HepG2 (cell line): ENCODE data around the gene MAFF. TPM values are rescaled to one million over a fixed set of nuclear protein-coding genes. Genes with fewer than 3 reads are reported as not detected.

Experiments used
- AGO2 ChIP-seq: fragments of 200-400 bp; formaldehyde crosslinking; optimal IDR thresholded peaks from 2 replicates; pipeline ENCODE3; 2017; ENCODE audit warnings: mild to moderate bottlenecking, low read depth, low read length, moderate library complexity
- ARNT ChIP-seq: fragments of 450-650 bp; IDR thresholded peaks from 2 replicates; pipeline ENCODE4 v1.6.1; 2017
- CREB1 ChIP-seq, 2 experiments: fragments of 450-650 bp in 1 of 2; IDR thresholded peaks; 2 replicates each; pipeline ENCODE4 v1.6.1; 2016 to 2017; ENCODE audit warnings: control low read depth in 1 of 2, mild to moderate bottlenecking in 1 of 2, missing compliant biosample characterization in 1 of 2, missing genetic modification characterization in 1 of 2
- HIVEP1 ChIP-seq: sonication (generic); formaldehyde crosslinking; IDR thresholded peaks from 2 replicates; pipeline ENCODE4 v1.4.0; 2020; ENCODE audit warnings: mild to moderate bottlenecking, missing genetic modification reagents
- KLF12 ChIP-seq: sonication (generic); formaldehyde crosslinking; IDR thresholded peaks from 2 replicates; pipeline ENCODE4 v1.4.0; 2020; ENCODE audit warnings: missing genetic modification reagents, borderline replicate concordance
- MEF2D ChIP-seq: sonication (generic); formaldehyde crosslinking; IDR thresholded peaks from 2 replicates; pipeline ENCODE4 v1.5.1; 2020; ENCODE audit warnings: mild to moderate bottlenecking, missing genetic modification reagents
- NFE2L1 ChIP-seq: sonication (generic); formaldehyde crosslinking; IDR thresholded peaks from 2 replicates; pipeline ENCODE4 v1.4.0; 2020; ENCODE audit warnings: missing genetic modification reagents, mild to moderate bottlenecking, borderline replicate concordance
- ZBTB2 ChIP-seq: sonication (generic); formaldehyde crosslinking; IDR thresholded peaks from 2 replicates; pipeline ENCODE4 v1.8.0; 2022; ENCODE audit warnings: low read depth, missing genetic modification reagents
- ZBTB39 ChIP-seq: sonication (generic); formaldehyde crosslinking; IDR thresholded peaks from 2 replicates; pipeline ENCODE4 v1.5.0; 2020; ENCODE audit warnings: missing genetic modification reagents
- ZNF484 ChIP-seq: sonication (generic); formaldehyde crosslinking; IDR thresholded peaks from 2 replicates; pipeline ENCODE4 v1.5.1; 2020; ENCODE audit warnings: mild to moderate bottlenecking, low read depth, missing genetic modification reagents, borderline replicate concordance
- ZNF670 ChIP-seq: sonication (generic); formaldehyde crosslinking; IDR thresholded peaks from 2 replicates; pipeline ENCODE4 v1.8.0; 2022; ENCODE audit warnings: mild to moderate bottlenecking, missing genetic modification reagents, borderline replicate concordance
- ZNF770 ChIP-seq: sonication (generic); formaldehyde crosslinking; IDR thresholded peaks from 2 replicates; pipeline ENCODE4 v1.5.0; 2020; ENCODE audit warnings: mild to moderate bottlenecking, missing genetic modification reagents
- ZNF83 ChIP-seq: sonication (generic); formaldehyde crosslinking; IDR thresholded peaks from 2 replicates; pipeline ENCODE4 v1.4.0; 2020; ENCODE audit warnings: missing genetic modification reagents, mild to moderate bottlenecking, borderline replicate concordance
- ZNF850 ChIP-seq: sonication (generic); formaldehyde crosslinking; conservative IDR thresholded peaks from 2 replicates; pipeline ENCODE4 v1.9.0; 2021; ENCODE audit warnings: mild to moderate bottlenecking, missing genetic modification reagents
- ZSCAN5A ChIP-seq: sonication (generic); formaldehyde crosslinking; IDR thresholded peaks from 2 replicates; pipeline ENCODE4 v1.8.0; 2022; ENCODE audit warnings: mild to moderate bottlenecking, missing genetic modification reagents, borderline replicate concordance
- polyA plus RNA-seq, 8 experiments: library from polyadenylated mRNA; depleted of rRNA in 3 of 8; stranded (reverse) in 7 of 8; unstranded in 1 of 8; fragments of >200 nt; fragmentation: Illumina TruSeq in 4 of 8; extraction: Trizol in 4 of 8; gene quantifications; 2 replicates each; pipeline versions ENCODE4 v1.2.1 to v1.2.3, GENCODE V29; 2011 to 2016; ENCODE audit warnings: low read depth in 4 of 8, missing spikeins in 1 of 8, mixed read lengths in 1 of 8; ENCODE audit not compliant: insufficient read depth in 1 of 8
- total RNA-seq, 5 experiments: library from RNA; depleted of rRNA; stranded (reverse); fragments of >200 nt; fragmentation: Illumina TruSeq; extraction: Trizol; gene quantifications; 2 replicates each; pipeline ENCODE4 v1.2.3, GENCODE V29; 2016; ENCODE audit warnings: low read depth in 1 of 5
- TF ChIP-seq, protein P1 (sequence below): IDR thresholded peaks from 2 replicates; pipeline ENCODE4 v1.6.1; 2016; ENCODE audit warnings: mild to moderate bottlenecking
- TF ChIP-seq, protein P2 (sequence below): sonication (generic); formaldehyde crosslinking; conservative IDR thresholded peaks from 2 replicates; pipeline ENCODE4 v1.4.0; 2020; ENCODE audit warnings: missing genetic modification reagents

The MAFF gene
- total and polyA plus RNA-seq, 2 of the 13 experiments (the other 11 are each of a cell fraction or from before 2014, with no cell fraction given), result 5.4 to 14.3 TPM

DNA sequence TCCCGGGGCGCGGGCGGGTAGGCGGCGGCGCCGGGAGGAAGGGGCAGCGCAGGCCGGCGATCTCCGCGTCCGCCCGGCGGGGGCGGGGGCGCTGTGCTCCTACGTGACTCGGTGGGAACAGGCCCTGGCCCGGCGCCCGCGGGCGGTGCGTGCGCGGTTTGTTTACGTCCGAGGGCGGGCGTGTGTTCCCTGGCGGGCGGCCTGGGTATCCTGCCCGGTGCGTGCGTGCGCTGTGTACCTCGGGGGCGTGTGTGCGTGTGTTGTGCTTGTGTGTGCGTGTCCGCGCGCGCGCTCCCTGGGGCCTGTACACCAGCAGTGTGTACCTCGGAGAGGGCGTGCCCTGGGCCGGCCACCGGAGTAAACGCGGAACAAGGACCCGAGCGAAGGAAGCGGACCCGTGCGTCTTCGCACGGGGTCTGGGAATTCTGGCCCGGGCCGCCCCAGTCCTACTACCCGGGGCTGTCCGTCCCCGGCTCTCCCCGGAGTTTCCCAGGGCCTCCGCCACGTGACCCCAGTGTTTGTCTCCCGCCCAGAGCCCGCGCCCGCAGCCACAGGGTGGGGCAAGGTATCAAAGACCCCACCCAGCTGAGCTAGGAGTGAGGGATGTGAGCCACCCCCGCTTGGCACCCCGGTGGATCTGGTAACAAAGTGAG, 769 bp downstream of the MAFF start (continued):
- TF ChIP-seq ZNF770 (CRISPR knock-in tag), result 0 out of 2 replicates have a peak, but pooled peaks have one; percentile 37
- 0 out of 2 replicates have a peak, but pooled peaks have one; percentile 59 for TF ChIP-seq ZSCAN5A (CRISPR knock-in tag)
- peak; percentile 12; the same call in 1 of the 2 replicates for TF ChIP-seq MEF2D
- peak; percentile 13; the same call in 1 of the 2 replicates for TF ChIP-seq KLF12 (CRISPR knock-in tag)
- TF ChIP-seq, protein P1, sequence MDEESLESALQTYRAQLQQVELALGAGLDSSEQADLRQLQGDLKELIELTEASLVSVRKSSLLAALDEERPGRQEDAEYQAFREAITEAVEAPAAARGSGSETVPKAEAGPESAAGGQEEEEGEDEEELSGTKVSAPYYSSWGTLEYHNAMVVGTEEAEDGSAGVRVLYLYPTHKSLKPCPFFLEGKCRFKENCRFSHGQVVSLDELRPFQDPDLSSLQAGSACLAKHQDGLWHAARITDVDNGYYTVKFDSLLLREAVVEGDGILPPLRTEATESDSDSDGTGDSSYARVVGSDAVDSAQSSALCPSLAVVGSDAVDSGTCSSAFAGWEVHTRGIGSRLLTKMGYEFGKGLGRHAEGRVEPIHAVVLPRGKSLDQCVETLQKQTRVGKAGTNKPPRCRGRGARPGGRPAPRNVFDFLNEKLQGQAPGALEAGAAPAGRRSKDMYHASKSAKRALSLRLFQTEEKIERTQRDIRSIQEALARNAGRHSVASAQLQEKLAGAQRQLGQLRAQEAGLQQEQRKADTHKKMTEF (CRISPR knock-in tag), result 0 out of 2 replicates have a peak, but pooled peaks have one; percentile 4
- 0 out of 2 replicates have a peak, but pooled peaks have one; percentile 46 for TF ChIP-seq ZNF850
- peak; percentile 90 for TF ChIP-seq HIVEP1 (CRISPR knock-in tag)
- no peak for TF ChIP-seq NFE2L1 (CRISPR knock-in tag)
- peak; percentile 17; the same call in 1 of the 2 replicates for TF ChIP-seq ZNF670 (CRISPR knock-in tag)
- 0 out of 2 replicates have a peak, but pooled peaks have one; percentile 21 for TF ChIP-seq ZNF484 (CRISPR knock-in tag)
- no peak for TF ChIP-seq ARNT
- TF ChIP-seq ZBTB39 (CRISPR knock-in tag), result 0 out of 2 replicates have a peak, but pooled peaks have one; percentile 35
- peak; percentile 56; the same call in 1 of the 2 replicates for TF ChIP-seq ZNF83 (CRISPR knock-in tag)
- peak; percentile 89 for TF ChIP-seq AGO2
- no peak; the same call in 1 of the 2 replicates for TF ChIP-seq ZBTB2
- TF ChIP-seq, protein P2, sequence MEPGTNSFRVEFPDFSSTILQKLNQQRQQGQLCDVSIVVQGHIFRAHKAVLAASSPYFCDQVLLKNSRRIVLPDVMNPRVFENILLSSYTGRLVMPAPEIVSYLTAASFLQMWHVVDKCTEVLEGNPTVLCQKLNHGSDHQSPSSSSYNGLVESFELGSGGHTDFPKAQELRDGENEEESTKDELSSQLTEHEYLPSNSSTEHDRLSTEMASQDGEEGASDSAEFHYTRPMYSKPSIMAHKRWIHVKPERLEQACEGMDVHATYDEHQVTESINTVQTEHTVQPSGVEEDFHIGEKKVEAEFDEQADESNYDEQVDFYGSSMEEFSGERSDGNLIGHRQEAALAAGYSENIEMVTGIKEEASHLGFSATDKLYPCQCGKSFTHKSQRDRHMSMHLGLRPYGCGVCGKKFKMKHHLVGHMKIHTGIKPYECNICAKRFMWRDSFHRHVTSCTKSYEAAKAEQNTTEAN (CRISPR knock-in tag), result peak; percentile 56
- 0 out of 2 replicates have a peak, but pooled peaks have one; percentile 7 for TF ChIP-seq CREB1 (IDR thresholded peaks at IDR 0.05)
- TF ChIP-seq CREB1 (CRISPR knock-in tag; IDR thresholded peaks at IDR 0.05), result no peak
